Measurements from ENCODE around the gene YAE1. TPM values are rescaled to one million over a fixed set of nuclear protein-coding genes. Genes with fewer than 3 reads are reported as not detected.

The YAE1 gene
- total and polyA plus RNA-seq, 2 of the 13 experiments (the other 11 are each of a cell fraction or from before 2014, with no cell fraction given) = 18.7 to 28.3 TPM

DNA sequence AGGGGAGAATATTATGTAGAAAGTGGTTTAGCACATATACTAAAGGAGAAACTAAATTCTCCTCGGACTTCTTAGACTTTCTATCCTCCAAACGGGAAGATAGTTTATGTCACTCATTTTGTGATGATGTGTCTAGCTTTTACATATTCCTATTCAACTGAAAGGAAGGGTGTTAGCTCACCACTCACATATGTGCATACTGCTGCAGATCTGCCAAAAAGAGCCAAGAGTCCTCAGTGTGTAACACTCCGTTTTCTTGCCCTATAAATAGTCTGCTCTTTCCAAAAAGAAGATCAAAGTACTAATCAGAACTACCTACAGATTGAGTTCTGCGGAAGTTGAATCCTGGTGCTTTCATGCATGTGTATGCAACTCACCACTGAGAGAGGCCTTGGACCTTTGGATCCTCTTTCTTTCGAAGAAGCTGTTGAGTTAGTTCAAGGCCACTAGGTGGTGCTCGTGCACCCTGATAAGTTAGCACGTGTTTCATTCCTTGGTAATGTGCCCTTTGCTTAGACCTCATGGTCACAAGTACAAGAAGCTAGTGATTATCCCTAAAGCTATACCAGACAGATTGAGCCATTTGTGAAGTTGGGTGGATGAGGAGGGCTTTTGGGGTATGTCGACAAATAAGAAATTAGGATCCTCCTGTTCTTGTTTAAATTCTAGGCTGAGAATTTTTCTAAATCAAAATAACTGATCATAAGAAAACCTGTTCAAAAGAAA lies 14.1 kb downstream of the YAE1 start (continued):
- TF ChIP-seq, protein P1, sequence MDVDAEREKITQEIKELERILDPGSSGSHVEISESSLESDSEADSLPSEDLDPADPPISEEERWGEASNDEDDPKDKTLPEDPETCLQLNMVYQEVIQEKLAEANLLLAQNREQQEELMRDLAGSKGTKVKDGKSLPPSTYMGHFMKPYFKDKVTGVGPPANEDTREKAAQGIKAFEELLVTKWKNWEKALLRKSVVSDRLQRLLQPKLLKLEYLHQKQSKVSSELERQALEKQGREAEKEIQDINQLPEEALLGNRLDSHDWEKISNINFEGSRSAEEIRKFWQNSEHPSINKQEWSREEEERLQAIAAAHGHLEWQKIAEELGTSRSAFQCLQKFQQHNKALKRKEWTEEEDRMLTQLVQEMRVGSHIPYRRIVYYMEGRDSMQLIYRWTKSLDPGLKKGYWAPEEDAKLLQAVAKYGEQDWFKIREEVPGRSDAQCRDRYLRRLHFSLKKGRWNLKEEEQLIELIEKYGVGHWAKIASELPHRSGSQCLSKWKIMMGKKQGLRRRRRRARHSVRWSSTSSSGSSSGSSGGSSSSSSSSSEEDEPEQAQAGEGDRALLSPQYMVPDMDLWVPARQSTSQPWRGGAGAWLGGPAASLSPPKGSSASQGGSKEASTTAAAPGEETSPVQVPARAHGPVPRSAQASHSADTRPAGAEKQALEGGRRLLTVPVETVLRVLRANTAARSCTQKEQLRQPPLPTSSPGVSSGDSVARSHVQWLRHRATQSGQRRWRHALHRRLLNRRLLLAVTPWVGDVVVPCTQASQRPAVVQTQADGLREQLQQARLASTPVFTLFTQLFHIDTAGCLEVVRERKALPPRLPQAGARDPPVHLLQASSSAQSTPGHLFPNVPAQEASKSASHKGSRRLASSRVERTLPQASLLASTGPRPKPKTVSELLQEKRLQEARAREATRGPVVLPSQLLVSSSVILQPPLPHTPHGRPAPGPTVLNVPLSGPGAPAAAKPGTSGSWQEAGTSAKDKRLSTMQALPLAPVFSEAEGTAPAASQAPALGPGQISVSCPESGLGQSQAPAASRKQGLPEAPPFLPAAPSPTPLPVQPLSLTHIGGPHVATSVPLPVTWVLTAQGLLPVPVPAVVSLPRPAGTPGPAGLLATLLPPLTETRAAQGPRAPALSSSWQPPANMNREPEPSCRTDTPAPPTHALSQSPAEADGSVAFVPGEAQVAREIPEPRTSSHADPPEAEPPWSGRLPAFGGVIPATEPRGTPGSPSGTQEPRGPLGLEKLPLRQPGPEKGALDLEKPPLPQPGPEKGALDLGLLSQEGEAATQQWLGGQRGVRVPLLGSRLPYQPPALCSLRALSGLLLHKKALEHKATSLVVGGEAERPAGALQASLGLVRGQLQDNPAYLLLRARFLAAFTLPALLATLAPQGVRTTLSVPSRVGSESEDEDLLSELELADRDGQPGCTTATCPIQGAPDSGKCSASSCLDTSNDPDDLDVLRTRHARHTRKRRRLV (CRISPR knock-in tag; IDR thresholded peaks at IDR 0.05) = no peak
- TF ChIP-seq TSC22D2 (CRISPR knock-in tag; IDR thresholded peaks at IDR 0.05; ENCODE audit: borderline replicate concordance) (0 out of 2 replicates have a peak, but pooled peaks have one; percentile 22), ZNF703 (CRISPR knock-in tag; IDR thresholded peaks at IDR 0.05; ENCODE audit: borderline replicate concordance) (no peak), ETV5 (CRISPR knock-in tag; IDR thresholded peaks at IDR 0.05; ENCODE audit: borderline replicate concordance) (peak; percentile 41; the same call in 1 of the 2 replicates), ZNF460 (CRISPR knock-in tag; IDR thresholded peaks at IDR 0.05; ENCODE audit: borderline replicate concordance) (no peak), NBN (conservative IDR thresholded peaks at IDR 0.05) (no peak), ZNF382 (CRISPR knock-in tag; IDR thresholded peaks at IDR 0.05; ENCODE audit: borderline replicate concordance) (no peak), ZNF326 (CRISPR knock-in tag; IDR thresholded peaks at IDR 0.05; ENCODE audit: borderline replicate concordance) (no peak), RCOR2 (CRISPR knock-in tag; IDR thresholded peaks at IDR 0.05) (0 out of 2 replicates have a peak, but pooled peaks have one; percentile 27), ZNF337 (CRISPR knock-in tag; IDR thresholded peaks at IDR 0.05; ENCODE audit: borderline replicate concordance, low read depth) (no peak), ZNF30 (CRISPR knock-in tag; IDR thresholded peaks at IDR 0.05) (no peak), ZNF629 (CRISPR knock-in tag; conservative IDR thresholded peaks at IDR 0.05) (0 out of 2 replicates have a peak, but pooled peaks have one; percentile 12), ZNF343 (CRISPR knock-in tag; IDR thresholded peaks at IDR 0.05) (no peak), MTF1 (CRISPR knock-in tag; IDR thresholded peaks at IDR 0.05) (no peak)
- TF ChIP-seq, protein P2, sequence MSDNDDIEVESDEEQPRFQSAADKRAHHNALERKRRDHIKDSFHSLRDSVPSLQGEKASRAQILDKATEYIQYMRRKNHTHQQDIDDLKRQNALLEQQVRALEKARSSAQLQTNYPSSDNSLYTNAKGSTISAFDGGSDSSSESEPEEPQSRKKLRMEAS (IDR thresholded peaks at IDR 0.05) = peak; percentile 87
- TF ChIP-seq, protein P3, sequence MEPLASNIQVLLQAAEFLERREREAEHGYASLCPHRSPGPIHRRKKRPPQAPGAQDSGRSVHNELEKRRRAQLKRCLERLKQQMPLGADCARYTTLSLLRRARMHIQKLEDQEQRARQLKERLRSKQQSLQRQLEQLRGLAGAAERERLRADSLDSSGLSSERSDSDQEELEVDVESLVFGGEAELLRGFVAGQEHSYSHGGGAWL (CRISPR knock-in tag; IDR thresholded peaks at IDR 0.05) = no peak
- TF ChIP-seq, protein P4, sequence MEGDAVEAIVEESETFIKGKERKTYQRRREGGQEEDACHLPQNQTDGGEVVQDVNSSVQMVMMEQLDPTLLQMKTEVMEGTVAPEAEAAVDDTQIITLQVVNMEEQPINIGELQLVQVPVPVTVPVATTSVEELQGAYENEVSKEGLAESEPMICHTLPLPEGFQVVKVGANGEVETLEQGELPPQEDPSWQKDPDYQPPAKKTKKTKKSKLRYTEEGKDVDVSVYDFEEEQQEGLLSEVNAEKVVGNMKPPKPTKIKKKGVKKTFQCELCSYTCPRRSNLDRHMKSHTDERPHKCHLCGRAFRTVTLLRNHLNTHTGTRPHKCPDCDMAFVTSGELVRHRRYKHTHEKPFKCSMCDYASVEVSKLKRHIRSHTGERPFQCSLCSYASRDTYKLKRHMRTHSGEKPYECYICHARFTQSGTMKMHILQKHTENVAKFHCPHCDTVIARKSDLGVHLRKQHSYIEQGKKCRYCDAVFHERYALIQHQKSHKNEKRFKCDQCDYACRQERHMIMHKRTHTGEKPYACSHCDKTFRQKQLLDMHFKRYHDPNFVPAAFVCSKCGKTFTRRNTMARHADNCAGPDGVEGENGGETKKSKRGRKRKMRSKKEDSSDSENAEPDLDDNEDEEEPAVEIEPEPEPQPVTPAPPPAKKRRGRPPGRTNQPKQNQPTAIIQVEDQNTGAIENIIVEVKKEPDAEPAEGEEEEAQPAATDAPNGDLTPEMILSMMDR (CRISPR knock-in tag; IDR thresholded peaks at IDR 0.05) = peak; percentile 96
- TF ChIP-seq, protein P5, sequence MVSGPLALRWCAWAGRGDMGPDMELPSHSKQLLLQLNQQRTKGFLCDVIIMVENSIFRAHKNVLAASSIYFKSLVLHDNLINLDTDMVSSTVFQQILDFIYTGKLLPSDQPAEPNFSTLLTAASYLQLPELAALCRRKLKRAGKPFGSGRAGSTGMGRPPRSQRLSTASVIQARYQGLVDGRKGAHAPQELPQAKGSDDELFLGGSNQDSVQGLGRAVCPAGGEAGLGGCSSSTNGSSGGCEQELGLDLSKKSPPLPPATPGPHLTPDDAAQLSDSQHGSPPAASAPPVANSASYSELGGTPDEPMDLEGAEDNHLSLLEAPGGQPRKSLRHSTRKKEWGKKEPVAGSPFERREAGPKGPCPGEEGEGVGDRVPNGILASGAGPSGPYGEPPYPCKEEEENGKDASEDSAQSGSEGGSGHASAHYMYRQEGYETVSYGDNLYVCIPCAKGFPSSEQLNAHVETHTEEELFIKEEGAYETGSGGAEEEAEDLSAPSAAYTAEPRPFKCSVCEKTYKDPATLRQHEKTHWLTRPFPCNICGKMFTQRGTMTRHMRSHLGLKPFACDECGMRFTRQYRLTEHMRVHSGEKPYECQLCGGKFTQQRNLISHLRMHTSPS (CRISPR knock-in tag; IDR thresholded peaks at IDR 0.05; ENCODE audit: low read depth) = no peak
- TF ChIP-seq, protein P6, sequence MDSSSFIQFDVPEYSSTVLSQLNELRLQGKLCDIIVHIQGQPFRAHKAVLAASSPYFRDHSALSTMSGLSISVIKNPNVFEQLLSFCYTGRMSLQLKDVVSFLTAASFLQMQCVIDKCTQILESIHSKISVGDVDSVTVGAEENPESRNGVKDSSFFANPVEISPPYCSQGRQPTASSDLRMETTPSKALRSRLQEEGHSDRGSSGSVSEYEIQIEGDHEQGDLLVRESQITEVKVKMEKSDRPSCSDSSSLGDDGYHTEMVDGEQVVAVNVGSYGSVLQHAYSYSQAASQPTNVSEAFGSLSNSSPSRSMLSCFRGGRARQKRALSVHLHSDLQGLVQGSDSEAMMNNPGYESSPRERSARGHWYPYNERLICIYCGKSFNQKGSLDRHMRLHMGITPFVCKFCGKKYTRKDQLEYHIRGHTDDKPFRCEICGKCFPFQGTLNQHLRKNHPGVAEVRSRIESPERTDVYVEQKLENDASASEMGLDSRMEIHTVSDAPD (CRISPR knock-in tag; IDR thresholded peaks at IDR 0.05) = no peak

All from HepG2 (cell line).